ENCODE results near the gene FAM81B.

The FAM81B gene

DNA sequence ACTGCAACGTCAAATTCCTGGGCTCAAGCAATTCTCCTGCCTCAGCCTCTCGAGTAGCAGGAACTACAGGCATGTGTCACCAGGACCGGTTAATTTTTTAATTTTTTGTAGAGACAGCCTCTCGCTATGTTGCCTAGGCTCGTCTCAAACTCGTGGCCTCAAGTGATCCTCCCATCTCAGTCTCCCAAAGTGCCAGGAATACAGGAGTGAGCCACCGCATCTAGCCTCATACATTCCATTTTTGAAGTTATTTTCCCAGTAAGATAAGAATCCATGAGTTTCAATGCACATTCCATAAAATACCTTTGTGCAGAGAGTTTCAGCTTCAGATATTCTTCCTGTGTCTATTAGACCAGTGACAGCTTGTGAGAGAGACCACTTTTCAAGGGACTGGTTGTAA is 93.3 kb downstream of the FAM81B start:
- DNase-seq (ENCODE audit: low read depth), result no peak

DNA sequence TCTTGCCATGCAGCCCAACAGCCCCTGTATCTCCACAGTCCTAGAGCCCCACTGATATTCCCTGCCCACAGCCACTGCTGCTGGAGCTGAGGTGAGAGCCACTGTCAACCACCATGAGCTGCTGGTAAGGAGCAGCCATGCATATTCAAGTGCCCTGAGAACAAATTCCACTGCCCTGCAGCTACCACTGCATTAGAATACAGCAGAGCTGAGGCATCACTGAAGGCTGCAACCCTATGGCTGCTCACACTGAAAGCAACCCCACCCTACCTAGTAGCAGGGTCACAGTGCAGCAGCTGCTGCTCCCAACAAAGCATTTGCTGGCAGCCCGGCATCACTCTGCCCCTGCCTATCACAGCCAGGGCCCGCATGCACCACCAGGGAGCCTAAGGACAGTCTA is 95.0 kb downstream of the FAM81B start:
- DNase-seq (ENCODE audit: low read depth), result no peak

DNA sequence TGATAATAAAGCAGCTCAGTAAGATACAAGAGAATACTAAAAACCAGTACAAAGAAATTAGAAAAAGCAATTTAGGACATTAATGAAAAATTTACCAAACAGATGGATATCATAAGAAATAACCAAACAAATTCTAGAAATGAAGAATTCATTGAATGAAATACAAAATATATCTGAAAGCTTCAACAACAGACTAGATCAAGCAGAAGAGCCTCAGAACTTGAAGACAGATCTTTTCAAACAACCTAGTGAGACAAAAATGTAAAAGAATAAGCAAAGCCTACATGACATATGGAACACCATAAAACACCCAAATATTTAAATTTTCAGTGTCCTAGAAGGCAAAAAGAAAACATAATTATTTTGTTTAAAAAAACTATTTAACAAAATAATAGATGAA is 96.7 kb downstream of the FAM81B start:
- no peak for DNase-seq (ENCODE audit: low read depth)
